GM08714 (cell line): ENCODE data around the gene PTGER2.

Experiments used
- H3K4me3 ChIP-seq: fragments of 200-500 bp; sonication (Bioruptor generic); 2 replicates; pipeline ENCODE4 v1.5.1; 2014; ENCODE audit warnings: mild to moderate bottlenecking, low read length, inconsistent platforms
- ZNF274 ChIP-seq: IDR thresholded peaks from 2 replicates; pipeline ENCODE4 v1.6.1; 2012; ENCODE audit warnings: mild to moderate bottlenecking, low read depth, low read length

The PTGER2 gene

DNA sequence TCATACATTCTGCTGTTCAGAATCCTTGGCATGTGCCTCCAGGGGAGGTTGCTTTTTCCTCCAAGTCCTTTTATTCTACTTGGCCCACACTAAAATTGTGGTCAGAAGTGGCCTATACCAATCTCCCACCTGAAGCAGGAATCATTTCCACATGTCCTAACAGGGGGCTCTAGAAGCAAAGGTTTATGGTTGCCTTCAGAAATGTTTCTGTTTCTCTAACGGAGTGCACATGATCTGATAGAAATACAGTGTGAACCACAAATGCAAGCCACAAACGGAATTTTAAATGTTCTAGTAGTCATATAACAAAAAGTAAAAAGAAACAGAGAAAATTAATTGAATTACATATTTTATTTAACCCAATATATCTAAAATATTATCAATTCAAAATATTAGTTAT lies 4.0 kb downstream of the PTGER2 start:
- no peak for TF ChIP-seq ZNF274
- no peak overlapping the region for H3K4me3 ChIP-seq

DNA sequence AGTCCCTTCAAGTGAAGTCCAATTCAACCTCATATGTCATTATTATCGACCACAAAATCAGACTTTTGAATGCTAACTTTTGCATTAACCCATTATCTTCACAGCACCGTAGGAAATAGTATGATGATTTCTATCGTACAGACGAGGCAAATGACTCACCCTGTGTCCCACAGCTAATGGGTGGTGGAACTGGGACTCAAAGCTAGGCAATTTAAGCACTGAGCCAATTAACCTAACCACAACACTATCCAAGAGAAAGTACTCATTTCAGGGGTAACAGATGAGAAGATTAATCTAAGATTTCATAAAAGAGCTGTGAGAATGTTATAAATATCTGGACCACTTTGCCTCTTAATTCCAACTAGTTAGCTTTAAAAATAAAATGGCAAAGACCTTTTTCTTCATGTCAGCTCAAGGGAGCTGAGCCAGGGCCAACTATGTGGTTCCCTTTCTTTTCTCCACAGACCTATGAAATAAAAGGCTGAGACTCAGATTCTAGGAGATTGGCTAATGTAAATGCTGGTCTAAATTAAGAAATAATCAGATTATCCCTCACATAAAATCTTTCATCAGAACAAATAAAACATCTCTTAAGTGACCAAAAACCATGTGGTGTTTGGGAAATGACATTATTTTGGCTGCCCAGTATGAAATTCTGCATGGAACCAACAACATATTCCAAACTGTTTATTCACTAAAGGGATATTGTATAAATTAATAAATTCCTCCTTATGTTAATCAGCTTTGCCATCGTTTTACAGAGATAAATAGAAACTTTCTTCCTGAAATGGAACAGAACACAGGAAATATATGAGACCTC lies 4.9 kb downstream of the PTGER2 start:
- no peak for TF ChIP-seq ZNF274
- H3K4me3 ChIP-seq = no peak overlapping the region

DNA sequence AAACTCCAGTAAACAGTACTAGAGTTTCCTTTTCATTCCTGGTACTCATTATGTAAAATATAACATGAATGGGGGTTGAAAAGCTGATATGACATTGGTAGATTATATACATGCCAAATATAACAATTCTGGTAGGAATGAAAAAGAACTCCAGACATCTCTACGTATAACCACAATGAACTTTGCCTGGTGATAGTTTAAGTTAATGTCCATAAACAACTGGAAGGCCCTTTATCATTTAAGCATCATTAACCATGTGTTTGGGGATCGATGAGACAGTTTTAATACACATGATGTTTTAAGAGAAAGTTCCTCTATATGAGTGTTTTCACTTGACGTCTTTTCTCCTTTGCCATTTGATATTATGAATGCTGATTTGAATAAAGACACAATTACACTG lies 5.8 kb downstream of the PTGER2 start:
- no peak for TF ChIP-seq ZNF274
- no peak overlapping the region for H3K4me3 ChIP-seq

DNA sequence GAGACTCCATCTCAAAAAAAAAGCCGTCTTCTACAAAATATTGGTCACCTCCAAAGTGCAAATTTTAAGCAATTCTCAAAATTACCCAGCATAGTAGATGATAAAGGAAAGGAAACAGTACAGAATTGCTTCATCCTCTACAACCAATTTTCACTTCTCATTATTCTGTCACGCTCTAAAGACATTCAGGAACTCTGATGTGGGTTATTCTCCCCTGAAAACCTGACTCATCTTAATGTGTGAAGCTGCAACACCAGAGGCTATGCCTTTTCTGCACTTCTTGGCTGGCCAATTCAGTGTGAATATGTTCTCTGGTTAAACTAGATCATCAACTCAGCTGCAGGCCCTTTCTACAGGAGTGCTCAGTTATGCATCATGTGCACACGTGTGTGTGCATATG lies 11.0 kb downstream of the PTGER2 start:
- TF ChIP-seq ZNF274 = no peak
- peak overlapping the region; percentile 39; the same call in 1 of the 2 replicates for H3K4me3 ChIP-seq

DNA sequence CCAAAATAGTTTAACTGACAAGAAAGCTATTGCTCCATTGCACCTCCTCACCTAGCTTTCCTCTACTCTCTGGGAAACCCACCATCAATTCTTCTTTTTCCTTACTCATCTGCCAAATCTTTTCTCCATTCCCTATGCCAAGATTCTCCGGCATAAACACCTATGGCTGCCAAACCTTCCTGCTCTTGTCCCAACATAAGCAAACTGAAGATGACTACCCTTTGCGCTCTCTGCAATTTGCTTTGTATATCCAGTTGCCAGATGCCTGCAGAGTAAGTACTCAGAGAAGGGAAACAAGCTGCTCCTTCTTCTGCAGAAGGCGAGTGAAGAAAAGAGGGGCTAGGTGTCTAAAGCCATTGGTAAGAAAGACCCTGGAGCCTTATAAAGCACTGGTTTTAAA lies 11.5 kb downstream of the PTGER2 start:
- no peak for TF ChIP-seq ZNF274
- no peak overlapping the region for H3K4me3 ChIP-seq

DNA sequence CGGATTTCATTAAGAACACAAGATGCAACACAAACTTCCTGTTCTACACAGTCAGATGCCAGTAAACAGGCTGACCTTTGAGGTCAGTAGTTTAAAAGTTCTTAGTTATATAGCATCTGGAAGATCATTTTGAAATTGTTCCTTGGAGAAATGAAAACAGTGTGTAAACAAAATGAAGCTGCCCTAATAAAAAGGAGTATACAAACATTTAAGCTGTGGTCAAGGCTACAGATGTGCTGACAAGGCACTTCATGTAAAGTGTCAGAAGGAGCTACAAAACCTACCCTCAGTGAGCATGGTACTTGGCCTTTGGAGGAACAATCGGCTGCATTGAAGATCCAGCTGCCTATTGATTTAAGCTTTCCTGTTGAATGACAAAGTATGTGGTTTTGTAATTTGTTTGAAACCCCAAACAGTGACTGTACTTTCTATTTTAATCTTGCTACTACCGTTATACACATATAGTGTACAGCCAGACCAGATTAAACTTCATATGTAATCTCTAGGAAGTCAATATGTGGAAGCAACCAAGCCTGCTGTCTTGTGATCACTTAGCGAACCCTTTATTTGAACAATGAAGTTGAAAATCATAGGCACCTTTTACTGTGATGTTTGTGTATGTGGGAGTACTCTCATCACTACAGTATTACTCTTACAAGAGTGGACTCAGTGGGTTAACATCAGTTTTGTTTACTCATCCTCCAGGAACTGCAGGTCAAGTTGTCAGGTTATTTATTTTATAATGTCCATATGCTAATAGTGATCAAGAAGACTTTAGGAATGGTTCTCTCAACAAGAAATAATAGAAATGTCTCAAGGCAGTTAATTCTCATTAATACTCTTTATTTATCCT lies 13.5 kb downstream of the PTGER2 start:
- TF ChIP-seq ZNF274 = no peak
- no peak overlapping the region for H3K4me3 ChIP-seq

DNA sequence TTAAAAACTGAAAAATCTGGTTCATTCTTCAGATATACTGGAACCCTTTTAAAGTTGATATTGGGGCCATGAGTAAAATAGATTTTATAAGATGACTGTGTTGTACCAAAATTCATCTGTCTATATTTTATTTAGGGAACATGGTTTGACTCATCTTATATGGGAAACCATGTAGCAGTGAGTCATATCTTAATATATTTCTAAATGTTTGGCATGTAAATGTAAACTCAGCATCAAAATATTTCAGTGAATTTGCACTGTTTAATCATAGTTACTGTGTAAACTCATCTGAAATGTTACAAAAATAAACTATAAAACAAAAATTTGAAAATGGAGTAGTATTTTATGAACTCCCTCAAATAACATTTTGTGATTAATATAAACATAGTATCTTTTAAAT lies 14.2 kb downstream of the PTGER2 start:
- no peak overlapping the region for H3K4me3 ChIP-seq
- TF ChIP-seq ZNF274 = no peak

DNA sequence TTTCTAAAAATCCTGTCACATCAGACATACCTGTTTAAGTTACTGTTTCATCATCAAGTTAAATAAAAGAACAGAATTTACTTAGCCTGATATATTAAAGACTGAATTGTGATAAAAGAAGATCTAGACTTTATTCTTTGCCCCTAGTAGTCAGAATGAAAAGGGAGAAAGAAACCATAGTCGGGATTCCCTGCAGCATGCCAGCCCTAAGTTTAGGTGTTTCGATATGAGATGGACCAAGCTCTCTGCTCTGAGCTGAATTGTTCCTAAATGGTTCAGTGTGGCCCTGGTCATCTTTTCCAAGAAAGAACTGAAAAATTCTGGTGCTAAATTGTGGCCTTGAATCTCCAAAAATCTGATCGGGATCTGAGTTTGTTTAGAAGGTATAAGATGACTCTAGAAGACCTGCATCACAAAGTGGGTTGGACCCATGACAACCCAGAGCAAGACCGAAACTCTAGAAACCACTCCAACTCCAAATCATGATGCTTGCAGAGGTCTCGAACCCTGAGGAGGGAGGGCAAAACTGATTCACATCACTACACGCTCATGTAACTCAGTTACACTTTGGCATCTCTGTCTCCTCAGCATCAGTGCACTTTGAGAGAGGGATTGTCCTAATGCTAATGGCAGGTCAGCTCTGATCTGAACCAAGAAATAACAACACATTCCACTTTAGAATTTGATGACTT lies 15.7 kb downstream of the PTGER2 start:
- TF ChIP-seq ZNF274 = no peak
- no peak overlapping the region for H3K4me3 ChIP-seq

DNA sequence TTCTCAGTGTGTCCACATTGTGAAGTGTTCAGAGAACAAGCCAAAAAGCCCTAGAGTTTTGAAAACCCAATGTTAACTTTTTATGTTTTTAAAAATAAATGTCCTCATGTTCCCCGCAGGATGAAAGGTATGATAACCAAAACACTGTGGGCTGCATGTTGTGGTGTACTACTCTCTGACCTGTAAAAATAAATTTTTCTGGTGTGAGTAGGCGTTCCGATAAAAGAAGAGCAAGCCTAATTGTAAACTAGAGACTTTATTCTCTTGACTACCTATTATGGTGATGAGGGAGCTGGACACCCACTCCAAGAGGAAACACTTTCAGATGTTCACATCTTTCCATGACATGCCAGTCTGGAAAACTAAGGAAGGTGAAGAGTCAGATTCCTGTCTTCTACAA lies 18.2 kb downstream of the PTGER2 start:
- H3K4me3 ChIP-seq = no peak overlapping the region
- TF ChIP-seq ZNF274 = no peak

DNA sequence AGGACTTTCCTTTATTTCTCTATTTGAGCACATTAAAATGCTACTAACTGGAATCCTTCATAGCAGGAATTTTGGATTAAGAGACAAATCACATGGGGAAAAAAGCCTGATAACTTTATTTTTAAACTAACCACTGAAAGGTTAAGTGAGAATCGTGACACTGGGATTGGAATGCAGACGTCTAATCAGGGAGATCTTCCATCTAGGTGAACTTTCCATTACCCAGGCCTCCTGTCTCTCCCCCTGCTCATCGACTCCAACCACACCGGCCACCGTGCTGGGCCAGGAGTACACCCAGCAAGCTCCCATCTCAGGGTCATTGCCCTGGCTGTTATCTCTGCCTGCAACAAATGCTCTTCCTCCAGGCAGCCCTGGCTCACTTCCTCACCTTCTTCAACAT lies 19.0 kb downstream of the PTGER2 start:
- H3K4me3 ChIP-seq = no peak overlapping the region
- no peak for TF ChIP-seq ZNF274

DNA sequence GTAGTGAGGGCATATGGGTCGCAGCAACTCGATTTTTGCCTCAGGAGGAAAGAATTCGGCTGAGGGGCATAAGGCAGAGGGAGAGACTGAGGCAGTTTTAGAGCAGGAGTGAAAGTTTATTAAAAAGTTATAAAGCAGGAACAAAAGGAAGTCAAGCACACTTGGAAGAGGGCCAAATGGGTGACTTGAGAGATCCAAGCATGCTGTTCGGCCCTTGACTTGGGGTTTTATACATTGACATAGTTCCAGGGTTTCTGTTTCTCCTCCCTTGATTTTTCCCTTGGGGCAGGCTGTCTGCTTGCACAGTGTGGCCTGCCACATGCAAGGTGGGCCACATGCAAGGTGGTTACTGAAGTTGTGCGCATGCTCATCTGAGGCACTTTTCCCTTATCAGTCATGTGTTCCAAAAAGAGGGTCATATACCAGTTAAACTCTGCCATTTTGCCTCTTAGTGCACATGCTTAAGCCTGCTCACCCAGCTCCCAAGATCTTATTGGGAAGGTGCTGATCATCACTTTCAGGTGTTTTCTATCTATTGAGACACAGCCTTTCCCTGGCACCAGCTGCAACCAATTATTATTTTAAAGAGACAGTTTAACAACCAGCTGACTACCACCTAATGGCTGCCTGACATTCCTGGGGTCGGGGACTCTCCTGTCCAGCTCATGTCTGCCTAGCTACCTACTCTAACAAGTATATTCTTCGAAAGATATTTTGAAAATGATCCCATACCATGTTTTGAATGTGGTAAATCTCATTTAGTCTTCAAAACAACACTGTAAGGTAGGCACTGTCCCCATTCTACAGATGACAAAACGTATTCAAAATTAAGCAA lies 19.9 kb downstream of the PTGER2 start:
- no peak for TF ChIP-seq ZNF274
- no peak overlapping the region for H3K4me3 ChIP-seq

DNA sequence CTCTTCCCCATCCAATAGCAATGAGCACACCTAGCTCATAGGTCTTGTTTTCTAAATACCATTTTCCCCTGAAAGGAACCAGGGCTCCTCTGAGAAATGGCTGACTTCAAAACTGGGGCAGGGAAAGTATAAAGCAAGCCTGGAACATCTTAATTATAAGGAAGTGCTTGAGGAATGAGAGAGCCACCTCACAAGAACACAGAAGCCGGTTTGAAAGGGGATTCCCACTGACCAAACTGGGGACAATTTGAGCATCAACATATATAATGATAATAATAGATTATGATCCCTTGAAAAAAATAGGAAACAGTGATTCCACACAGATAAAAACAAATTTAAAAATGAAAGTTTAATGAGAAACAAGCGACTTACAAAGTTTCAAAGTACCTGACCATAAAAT lies 22.1 kb downstream of the PTGER2 start:
- no peak for TF ChIP-seq ZNF274
- H3K4me3 ChIP-seq = no peak overlapping the region

DNA sequence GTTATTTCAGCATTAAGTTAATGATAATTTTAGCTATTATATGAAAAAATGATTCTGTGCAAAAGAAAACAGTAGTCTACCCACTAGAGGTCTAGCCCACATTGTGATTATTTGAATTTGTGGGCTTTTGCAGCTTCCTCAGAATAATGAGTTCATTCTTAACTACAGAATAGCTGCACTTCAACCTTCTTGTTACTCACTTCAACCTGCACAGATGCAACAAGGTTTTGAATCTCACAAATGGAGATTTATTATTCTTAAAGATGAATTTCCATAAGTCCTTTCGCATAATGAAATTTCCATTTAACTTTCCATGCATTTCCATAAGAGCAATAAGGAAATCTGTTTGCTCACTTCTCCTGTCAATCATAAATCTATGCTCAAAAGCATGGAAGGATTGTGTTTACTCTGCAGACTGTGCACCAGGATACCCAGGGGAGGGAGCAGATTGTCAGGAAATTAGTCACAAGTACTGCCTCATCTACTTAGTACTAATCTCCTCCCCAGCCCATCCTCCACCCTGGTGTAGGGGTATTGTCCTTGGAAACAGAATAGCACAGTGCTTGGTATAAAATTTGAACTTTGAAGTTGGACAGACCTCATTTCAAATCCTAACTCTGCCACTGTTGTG lies 24.1 kb downstream of the PTGER2 start:
- no peak overlapping the region for H3K4me3 ChIP-seq
- no peak for TF ChIP-seq ZNF274
